Measurements from ENCODE around the gene NAV2.

The NAV2 gene

GRCh38 chr11:20162824-20163782 lies 450.5 kb downstream of the NAV2 start:
- DNase-seq (ENCODE audit: low read depth): no peak
- H3K4me3 ChIP-seq (ENCODE audit: low read length): peak overlapping the region; percentile 32
- TF ChIP-seq CTCF (conservative IDR thresholded peaks at IDR 0.05; ENCODE audit: low read depth, low read length): no peak

- peak overlapping the region; percentile 32 for H3K4me3 ChIP-seq (ENCODE audit: low read length)
- TF ChIP-seq CTCF (conservative IDR thresholded peaks at IDR 0.05; ENCODE audit: low read depth, low read length): no peak
- DNase-seq (ENCODE audit: low read depth): no peak
Observed at GRCh38 chr11:20163783-20164481, 451.3 kb downstream of the NAV2 start.
